Activated CD8-positive, alpha-beta memory T cell treated with anti-CD3 and anti-CD28 coated beads, Interleukin-2, amount 50 U/mL, for 24 hours (primary cell): ENCODE measurements around the gene KIF3C.
"Not testable (repeated sequence)": the region's sequence is repeated elsewhere in the genome, so short reads cannot be mapped to it uniquely, and the experiment has no call there.

ENCODE experiments used
- DNase-seq: peaks from one replicate; pipeline ENCODE4 v3.0.0-alpha.2; 2020; ENCODE audit errors: extremely low read depth

KIF3C gene

GRCh38 chr2:25999406-25999805, 17.1 kb upstream of the KIF3C start:
- DNase-seq = not testable (repeated sequence)

GRCh38 chr2:25998816-25999383, 16.6 kb upstream of the KIF3C start:
- DNase-seq = not testable (repeated sequence)

- DNase-seq = no peak
Measured at GRCh38 chr2:25996844-25997243, 14.5 kb upstream of the KIF3C start.

- no peak for DNase-seq
Measured at GRCh38 chr2:25994509-25994908, 12.2 kb upstream of the KIF3C start.

- DNase-seq = no peak
Measured at GRCh38 chr2:25993049-25993448, 10.8 kb upstream of the KIF3C start.

- DNase-seq = no peak
Measured at GRCh38 chr2:25992556-25992955, 10.3 kb upstream of the KIF3C start.

- DNase-seq = no peak
Measured at GRCh38 chr2:25991965-25992364, 9.7 kb upstream of the KIF3C start.

- no peak for DNase-seq
Measured at GRCh38 chr2:25989154-25989553, 6.9 kb upstream of the KIF3C start.

- no peak for DNase-seq
Measured at GRCh38 chr2:25988134-25988533, 5.8 kb upstream of the KIF3C start.

- DNase-seq = no peak
Measured at GRCh38 chr2:25983735-25984134, 1.4 kb upstream of the KIF3C start.

GRCh38 chr2:25982968-25983280, 627 bp upstream of the KIF3C start:
- DNase-seq = no peak

- DNase-seq = no peak
Measured at GRCh38 chr2:25981596-25982272, 563 bp downstream of the KIF3C start.

GRCh38 chr2:25980951-25981350, 1.3 kb downstream of the KIF3C start:
- no peak for DNase-seq

GRCh38 chr2:25980076-25980887, 2.0 kb downstream of the KIF3C start:
- no peak for DNase-seq

GRCh38 chr2:25979001-25979400, 3.3 kb downstream of the KIF3C start:
- no peak for DNase-seq

GRCh38 chr2:25977768-25978167, 4.5 kb downstream of the KIF3C start:
- no peak for DNase-seq

- no peak for DNase-seq
Measured at GRCh38 chr2:25976983-25977741, 5.1 kb downstream of the KIF3C start.

- no peak for DNase-seq
Measured at GRCh38 chr2:25972049-25972823, 10.1 kb downstream of the KIF3C start.

- DNase-seq = no peak
Measured at GRCh38 chr2:25971596-25971995, 10.7 kb downstream of the KIF3C start.

- no peak for DNase-seq
Measured at GRCh38 chr2:25966531-25967270, 15.6 kb downstream of the KIF3C start.

- no peak for DNase-seq
Measured at GRCh38 chr2:25964891-25965290, 17.4 kb downstream of the KIF3C start.
